Colonic mucosa (tissue), 4 donors: ENCODE measurements around the gene AKT3. TPM values are rescaled to one million over a fixed set of nuclear protein-coding genes. Genes with fewer than 3 reads are reported as not detected.

ENCODE experiments used
- DNase-seq: peaks from one replicate; pipeline ENCODE4 v3.0.0-alpha.2; 2020
- H3K27ac ChIP-seq: fragments of 200-600 bp; one replicate; pipeline ENCODE4 v1.8.0; 2021
- H3K27me3 ChIP-seq: fragments of 200-600 bp; one replicate; pipeline ENCODE4 v1.8.0; 2021
- H3K36me3 ChIP-seq: fragments of 200-600 bp; one replicate; pipeline ENCODE4 v1.8.0; 2021
- H3K4me1 ChIP-seq: fragments of 200-600 bp; one replicate; pipeline ENCODE4 v1.8.0; 2021; ENCODE audit warnings: mild to moderate bottlenecking
- H3K4me3 ChIP-seq: fragments of 200-600 bp; one replicate; pipeline ENCODE4 v1.8.0; 2021
- H3K9ac ChIP-seq, 2 donors: one replicate each; pipeline ENCODE4 v1.7.0; 2013; ENCODE audit warnings: control low read depth in 2 of 2, low read depth in 2 of 2, low read length in 2 of 2
- H3K9me3 ChIP-seq: fragments of 200-600 bp; one replicate; pipeline ENCODE4 v1.8.0; 2021
- CTCF ChIP-seq: fragments of 200-600 bp; IDR thresholded peaks from one replicate; pipeline ENCODE4 v1.8.0; 2022; ENCODE audit warnings: antibody characterized with exemption, mild to moderate bottlenecking
- intact Hi-C: fragments of 100-400 bp; cut with DNase I; formaldehyde crosslinking; loops from one replicate; pipeline ENCODE4 v1.14.1; 2022
- total RNA-seq, 2 donors: library from RNA; stranded (reverse); fragmentation: NEBNext Ultra II Directional in 1 of 2; extraction: Animal tissue kit (Norgen Biotek cat#: 25700) in 1 of 2; gene quantifications; one replicate each; pipeline ENCODE4 v1.2.1, GENCODE V29; 2021
- donor health status: healthy.
- donor health status: DM: no; HTN: no; CAD: no.
- donor health status: DM: no; HTN: no; CAD: no.

Gene AKT3
- total RNA-seq, 2 donors from 2014 or later: 6.0 to 21.3 TPM

GRCh38 chr1:243447844-243448243 is 402.2 kb downstream of the AKT3 start:
- Histone ChIP-seq H3K27ac (no peak overlapping the region), H3K4me1 (no peaks in the 10 kb centered on the region), H3K9me3 (no peaks in the 10 kb centered on the region), H3K9ac (no peak overlapping the region), H3K27me3 (no peaks in the 10 kb centered on the region), H3K36me3 (no peaks in the 10 kb centered on the region), H3K4me3 (no peak overlapping the region)
- TF ChIP-seq CTCF: no peak
- DNase-seq: no peak
- intact Hi-C loops: no loop called here

GRCh38 chr1:243447347-243447746 is 402.7 kb downstream of the AKT3 start:
- Histone ChIP-seq H3K36me3 (no peaks in the 10 kb centered on the region), H3K4me1 (no peaks in the 10 kb centered on the region), H3K27me3 (no peaks in the 10 kb centered on the region), H3K27ac (no peak overlapping the region), H3K9ac (no peak overlapping the region), H3K9me3 (no peaks in the 10 kb centered on the region), H3K4me3 (no peak overlapping the region)
- intact Hi-C loops: no loop called here
- DNase-seq: no peak
- no peak for TF ChIP-seq CTCF

GRCh38 chr1:243443557-243443956 is 406.5 kb downstream of the AKT3 start:
- no peaks in the 10 kb centered on the region for H3K27me3 ChIP-seq
- no peak overlapping the region for H3K4me3 ChIP-seq
- H3K9ac ChIP-seq: no peak overlapping the region
- no peaks in the 10 kb centered on the region for H3K36me3 ChIP-seq
- TF ChIP-seq CTCF: no peak
- no peaks in the 10 kb centered on the region for H3K4me1 ChIP-seq
- H3K9me3 ChIP-seq: no peaks in the 10 kb centered on the region
- intact Hi-C loops: no loop called here
- H3K27ac ChIP-seq: no peak overlapping the region
- no peak for DNase-seq

- DNase-seq: no peak
- no peak overlapping the region for H3K9ac ChIP-seq
- no peaks in the 10 kb centered on the region for H3K27me3 ChIP-seq
- H3K4me3 ChIP-seq: no peak overlapping the region
- no peaks in the 10 kb centered on the region for H3K36me3 ChIP-seq
- H3K27ac ChIP-seq: no peak overlapping the region
- H3K4me1 ChIP-seq: no peaks in the 10 kb centered on the region
- no peak for TF ChIP-seq CTCF
- no peaks in the 10 kb centered on the region for H3K9me3 ChIP-seq
- intact Hi-C loops: no loop called here
These were observed 408.4 kb downstream of the AKT3 start for GRCh38 chr1:243441601-243442000.

- Histone ChIP-seq H3K9me3 (no peaks in the 10 kb centered on the region), H3K36me3 (no peaks in the 10 kb centered on the region), H3K4me1 (no peaks in the 10 kb centered on the region), H3K9ac (no peak overlapping the region), H3K4me3 (no peak overlapping the region), H3K27me3 (no peaks in the 10 kb centered on the region), H3K27ac (no peak overlapping the region)
- no peak for TF ChIP-seq CTCF
- no peak for DNase-seq
- intact Hi-C loops: no loop called here
These were observed 409.6 kb downstream of the AKT3 start for GRCh38 chr1:243440406-243440805.

GRCh38 chr1:243438815-243439214 is 411.2 kb downstream of the AKT3 start:
- Histone ChIP-seq H3K27ac (no peak overlapping the region), H3K36me3 (no peaks in the 10 kb centered on the region), H3K9me3 (no peaks in the 10 kb centered on the region), H3K27me3 (no peaks in the 10 kb centered on the region), H3K4me3 (no peak overlapping the region), H3K4me1 (no peaks in the 10 kb centered on the region), H3K9ac (no peak overlapping the region)
- intact Hi-C loops: no loop called here
- TF ChIP-seq CTCF: no peak
- DNase-seq: no peak
